Skeletal muscle tissue (tissue), 4 donors: Measurements from ENCODE around the gene LRRC17. TPM values are rescaled to one million over a fixed set of nuclear protein-coding genes. Genes with fewer than 3 reads are reported as not detected.
"Not testable (repeated sequence)": the region's sequence is repeated elsewhere in the genome, so short reads cannot be mapped to it uniquely, and the experiment has no call there.

Experiments used
- H3K27ac ChIP-seq: one replicate; pipeline ENCODE4 v1.7.0; 2013; ENCODE audit warnings: mild to moderate bottlenecking, low read depth, low read length, inconsistent platforms
- H3K27me3 ChIP-seq, 3 donors: one replicate each; pipeline ENCODE4 v1.7.0; 2013; ENCODE audit warnings: low read length in 3 of 3; ENCODE audit not compliant: control insufficient read depth in 3 of 3, insufficient read depth in 3 of 3
- H3K36me3 ChIP-seq, 3 donors: one replicate each; pipeline ENCODE4 v1.7.0; 2013; ENCODE audit warnings: low read length in 3 of 3; ENCODE audit not compliant: control insufficient read depth in 3 of 3, insufficient read depth in 3 of 3
- H3K4me1 ChIP-seq, 3 donors: one replicate each; pipeline ENCODE4 v1.7.0; 2013; ENCODE audit warnings: low read length in 3 of 3, mild to moderate bottlenecking in 3 of 3; ENCODE audit not compliant: control insufficient read depth in 3 of 3, insufficient read depth in 3 of 3
- H3K4me3 ChIP-seq, 3 donors: one replicate each; pipeline ENCODE4 v1.7.0; 2013; ENCODE audit warnings: low read length in 3 of 3
- H3K9ac ChIP-seq, 3 donors: one replicate each; pipeline ENCODE4 v1.7.0; 2013; ENCODE audit warnings: low read length in 3 of 3, mild to moderate bottlenecking in 3 of 3, moderate library complexity in 2 of 3, low read depth in 1 of 3
- H3K9me3 ChIP-seq, 3 donors: one replicate each; pipeline ENCODE4 v1.7.0; 2013; ENCODE audit warnings: low read length in 3 of 3; ENCODE audit not compliant: control insufficient read depth in 3 of 3
- total RNA-seq: library from RNA; depleted of rRNA; stranded (reverse); fragments of >200 nt; gene quantifications from one replicate; pipeline ENCODE4 v1.2.3, GENCODE V29; 2014
- donor health status: Osteomylitis.

The LRRC17 gene
- total RNA-seq, 1 donor from 2014 or later: 28.2 TPM

DNA sequence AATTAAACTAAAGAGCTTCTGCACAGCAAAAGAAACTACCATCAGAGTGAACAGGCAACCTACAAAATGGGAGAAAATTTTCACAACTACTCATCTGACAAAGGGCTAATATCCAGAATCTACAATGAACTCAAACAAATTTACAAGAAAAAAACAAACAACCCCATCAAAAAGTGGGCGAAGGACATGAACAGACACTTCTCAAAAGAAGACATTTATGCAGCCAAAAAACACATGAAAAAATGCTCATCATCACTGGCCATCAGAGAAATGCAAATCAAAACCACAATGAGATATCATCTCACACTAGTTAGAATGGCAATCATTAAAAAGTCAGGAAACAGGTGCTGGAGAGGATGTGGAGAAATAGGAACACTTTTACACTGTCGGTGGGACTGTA is 49.2 kb downstream of the LRRC17 start:
- not testable (repeated sequence) for H3K27ac ChIP-seq, H3K9me3 ChIP-seq, H3K9ac ChIP-seq, H3K4me1 ChIP-seq, H3K36me3 ChIP-seq, H3K4me3 ChIP-seq, H3K27me3 ChIP-seq

DNA sequence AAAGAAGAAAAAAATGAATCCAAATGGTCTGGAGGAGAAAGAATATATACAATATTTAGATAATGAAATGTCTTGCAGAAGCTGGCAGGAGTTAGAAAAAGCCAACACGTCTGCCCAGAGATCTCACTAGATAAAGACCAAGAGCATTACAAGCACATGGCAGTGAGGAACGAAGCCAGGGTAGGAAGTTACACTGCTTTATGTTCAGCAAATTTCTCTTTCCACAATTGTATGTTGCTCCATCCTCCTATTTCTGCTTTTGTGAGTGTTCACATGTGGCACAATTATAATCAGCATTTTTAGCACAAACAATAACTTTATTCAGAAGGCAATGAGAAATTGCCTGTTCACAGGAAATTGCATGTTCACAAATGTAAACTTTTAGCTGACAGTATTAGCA is 53.7 kb downstream of the LRRC17 start:
- no peak overlapping the region for H3K27ac ChIP-seq
- H3K9ac ChIP-seq: no peak overlapping the region
- H3K36me3 ChIP-seq: no peaks in the 10 kb centered on the region
- H3K27me3 ChIP-seq: no peaks in the 10 kb centered on the region
- no peaks in the 10 kb centered on the region for H3K4me1 ChIP-seq
- H3K4me3 ChIP-seq: no peak overlapping the region
- no peaks in the 10 kb centered on the region for H3K9me3 ChIP-seq

DNA sequence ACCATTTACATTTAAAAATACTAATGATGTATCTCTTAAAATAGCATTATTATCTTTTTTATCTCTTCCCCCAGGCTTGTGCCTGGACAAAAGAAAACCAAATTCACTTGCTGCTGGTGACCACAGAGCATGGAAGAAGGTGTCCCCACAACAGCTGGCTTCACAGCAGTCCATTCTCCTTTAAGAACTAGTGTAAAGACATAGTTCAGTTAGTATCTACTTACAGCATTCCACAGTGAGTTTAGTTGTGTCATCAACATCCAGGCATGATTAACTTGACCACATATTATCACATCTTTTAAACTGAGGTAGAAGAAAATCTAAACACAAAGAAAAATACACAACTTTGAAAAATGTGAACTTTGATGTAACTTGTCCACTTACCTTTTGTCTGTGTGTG is 55.0 kb downstream of the LRRC17 start:
- no peak overlapping the region for H3K9ac ChIP-seq
- H3K27me3 ChIP-seq: no peaks in the 10 kb centered on the region
- H3K4me3 ChIP-seq: no peak overlapping the region
- no peaks in the 10 kb centered on the region for H3K9me3 ChIP-seq
- no peaks in the 10 kb centered on the region for H3K4me1 ChIP-seq
- H3K27ac ChIP-seq: no peak overlapping the region
- no peaks in the 10 kb centered on the region for H3K36me3 ChIP-seq

DNA sequence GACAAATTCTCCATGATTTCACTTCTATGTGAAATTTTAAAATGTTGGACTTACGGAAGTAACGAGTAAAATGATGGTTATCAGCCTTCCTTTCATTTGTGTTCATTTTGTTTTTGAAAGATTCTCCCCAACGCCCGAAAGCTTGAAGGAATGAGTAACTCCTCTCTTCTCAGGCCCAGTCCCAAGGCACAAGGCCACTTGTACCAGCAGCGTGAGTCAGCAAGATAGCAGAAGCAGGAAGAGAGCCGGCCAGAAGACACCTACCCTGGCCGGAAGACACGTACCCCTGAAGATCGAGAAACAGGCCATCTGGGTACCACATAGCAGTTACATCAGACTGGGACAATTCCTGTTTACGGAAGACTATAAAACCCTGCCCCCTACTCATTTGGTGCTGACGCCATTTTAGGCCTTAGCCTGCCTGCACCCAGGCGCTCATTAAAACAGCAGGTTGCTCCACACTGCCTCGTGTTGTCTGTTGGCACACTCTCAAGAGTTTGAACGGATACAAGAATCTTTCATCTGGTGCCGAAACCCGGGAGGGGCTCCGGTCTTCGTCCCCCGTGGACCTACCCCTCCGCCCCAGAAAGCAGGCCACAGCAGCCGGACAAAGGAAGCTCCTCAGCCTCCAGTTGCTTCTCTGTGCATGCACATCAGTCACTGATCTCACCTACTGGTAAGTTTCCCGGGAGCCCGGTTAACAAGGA is 60.4 kb downstream of the LRRC17 start:
- no peak overlapping the region for H3K9ac ChIP-seq
- no peak overlapping the region for H3K27ac ChIP-seq
- H3K36me3 ChIP-seq: no peaks in the 10 kb centered on the region
- no peaks in the 10 kb centered on the region for H3K27me3 ChIP-seq
- H3K9me3 ChIP-seq: no peaks in the 10 kb centered on the region
- no peaks in the 10 kb centered on the region for H3K4me1 ChIP-seq
- no peak overlapping the region for H3K4me3 ChIP-seq

- H3K4me1 ChIP-seq: no peaks in the 10 kb centered on the region
- no peaks in the 10 kb centered on the region for H3K36me3 ChIP-seq
- no peak overlapping the region for H3K4me3 ChIP-seq
- no peak overlapping the region for H3K27ac ChIP-seq
- no peaks in the 10 kb centered on the region for H3K9me3 ChIP-seq
- H3K27me3 ChIP-seq: no peaks in the 10 kb centered on the region
- H3K9ac ChIP-seq: no peak overlapping the region
Measured at GRCh38 chr7:102974366-102975236, 61.8 kb downstream of the LRRC17 start.

- Histone ChIP-seq H3K9me3 (no peaks in the 10 kb centered on the region), H3K27me3 (no peaks in the 10 kb centered on the region), H3K9ac (no peak overlapping the region), H3K4me3 (no peak overlapping the region), H3K4me1 (no peaks in the 10 kb centered on the region), H3K27ac (no peak overlapping the region), H3K36me3 (no peaks in the 10 kb centered on the region)
Measured at GRCh38 chr7:102975854-102976253, 63.1 kb downstream of the LRRC17 start.

DNA sequence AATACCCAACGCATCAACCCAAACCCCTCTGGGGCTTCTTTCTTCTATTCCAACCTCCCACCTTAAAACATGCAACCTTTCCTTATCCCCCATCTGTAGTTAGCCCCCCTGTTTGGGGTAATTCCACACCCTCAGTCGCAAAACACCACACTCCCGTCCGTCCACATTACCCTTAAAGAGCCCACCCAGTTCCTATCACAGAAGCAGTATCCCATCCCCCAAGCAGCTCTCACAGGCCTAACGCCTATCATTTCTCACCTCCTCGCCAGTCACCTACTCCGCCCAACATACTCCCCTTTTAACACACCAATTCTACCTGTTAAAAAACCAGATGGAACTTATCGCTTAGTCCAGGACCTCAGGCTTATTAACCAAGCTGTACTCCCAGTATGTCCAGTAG is 63.7 kb downstream of the LRRC17 start:
- H3K9ac ChIP-seq: no peak overlapping the region
- H3K9me3 ChIP-seq: no peaks in the 10 kb centered on the region
- H3K36me3 ChIP-seq: no peaks in the 10 kb centered on the region
- no peaks in the 10 kb centered on the region for H3K27me3 ChIP-seq
- H3K4me3 ChIP-seq: no peak overlapping the region
- H3K27ac ChIP-seq: no peak overlapping the region
- no peaks in the 10 kb centered on the region for H3K4me1 ChIP-seq

GRCh38 chr7:102977586-102977985 is 64.8 kb downstream of the LRRC17 start:
- not testable (repeated sequence) for H3K36me3 ChIP-seq, H3K4me3 ChIP-seq, H3K4me1 ChIP-seq, H3K9me3 ChIP-seq, H3K9ac ChIP-seq, H3K27me3 ChIP-seq, H3K27ac ChIP-seq

DNA sequence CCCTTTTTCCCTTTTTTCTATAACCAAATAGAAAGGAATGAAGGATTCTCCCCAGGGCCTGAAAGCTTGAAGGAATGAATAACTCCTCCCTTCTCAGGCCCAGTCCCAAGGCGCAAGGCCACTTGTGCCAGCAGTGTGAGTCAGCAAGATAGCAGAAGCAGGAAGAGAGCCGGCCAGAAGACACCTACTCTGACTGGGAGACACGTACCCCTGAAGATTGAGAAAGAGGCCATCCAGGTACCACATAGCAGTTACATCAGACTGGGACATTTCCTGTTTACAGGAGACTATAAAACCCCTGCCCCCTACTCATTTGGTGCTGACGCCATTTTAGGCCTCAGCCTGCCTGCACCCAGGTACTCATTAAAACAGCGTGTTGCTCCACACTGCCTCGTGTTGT is 65.5 kb downstream of the LRRC17 start:
- Histone ChIP-seq H3K27ac (no peak overlapping the region), H3K9ac (no peak overlapping the region), H3K9me3 (no peaks in the 10 kb centered on the region), H3K36me3 (no peaks in the 10 kb centered on the region), H3K4me3 (no peak overlapping the region), H3K4me1 (no peaks in the 10 kb centered on the region), H3K27me3 (no peaks in the 10 kb centered on the region)

DNA sequence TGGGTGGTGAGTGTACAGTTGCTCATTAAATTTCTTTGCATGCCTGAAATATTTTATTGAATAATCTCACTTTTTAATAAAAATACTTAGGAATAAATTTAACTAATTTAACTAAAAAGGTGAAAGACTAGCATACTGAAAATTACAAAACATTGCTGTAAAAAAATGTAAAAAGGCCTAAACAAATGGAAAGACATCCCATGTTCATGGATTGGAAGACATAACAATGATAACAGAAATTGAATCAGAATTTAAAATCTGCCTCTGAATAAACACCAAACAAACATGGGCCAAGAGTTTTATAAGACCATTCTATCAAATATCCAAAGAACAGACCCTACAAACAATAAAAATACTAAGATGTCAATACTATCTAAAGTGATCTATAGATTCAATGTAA is 66.9 kb downstream of the LRRC17 start:
- no peaks in the 10 kb centered on the region for H3K9me3 ChIP-seq
- no peaks in the 10 kb centered on the region for H3K36me3 ChIP-seq
- H3K9ac ChIP-seq: no peak overlapping the region
- no peak overlapping the region for H3K4me3 ChIP-seq
- H3K27ac ChIP-seq: no peak overlapping the region
- no peaks in the 10 kb centered on the region for H3K27me3 ChIP-seq
- H3K4me1 ChIP-seq: no peaks in the 10 kb centered on the region
